NCI-H187 (cell line): ENCODE results near the gene CRTC2.

Source experiments
- DNase-seq, 2 experiments: peaks; one replicate each; lab custom pipeline; 2025; lab: John Stamatoyannopoulos, UW

CRTC2 gene

DNA sequence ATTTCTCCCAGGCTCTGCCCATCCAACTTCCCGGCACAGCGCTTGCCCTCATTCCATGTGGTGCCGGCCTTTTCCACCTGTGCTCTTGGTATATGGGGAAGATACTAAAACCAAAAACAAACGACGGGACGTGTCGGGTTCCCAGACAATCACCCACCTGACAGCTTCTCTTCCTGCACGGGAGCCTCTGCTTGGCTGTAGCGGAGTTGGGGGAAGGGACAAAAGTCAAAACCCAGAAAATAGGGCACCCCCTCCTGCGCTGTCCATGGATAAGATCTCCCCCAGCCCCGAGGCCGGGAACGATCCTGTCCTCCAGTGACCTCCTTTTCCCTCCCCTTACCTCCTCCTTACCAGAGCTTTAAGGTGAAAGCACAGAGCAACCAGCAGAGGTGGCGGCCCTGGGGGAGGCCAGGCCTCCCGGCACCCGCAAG lies 18.4 kb upstream of the CRTC2 start:
- no peak for DNase-seq

DNA sequence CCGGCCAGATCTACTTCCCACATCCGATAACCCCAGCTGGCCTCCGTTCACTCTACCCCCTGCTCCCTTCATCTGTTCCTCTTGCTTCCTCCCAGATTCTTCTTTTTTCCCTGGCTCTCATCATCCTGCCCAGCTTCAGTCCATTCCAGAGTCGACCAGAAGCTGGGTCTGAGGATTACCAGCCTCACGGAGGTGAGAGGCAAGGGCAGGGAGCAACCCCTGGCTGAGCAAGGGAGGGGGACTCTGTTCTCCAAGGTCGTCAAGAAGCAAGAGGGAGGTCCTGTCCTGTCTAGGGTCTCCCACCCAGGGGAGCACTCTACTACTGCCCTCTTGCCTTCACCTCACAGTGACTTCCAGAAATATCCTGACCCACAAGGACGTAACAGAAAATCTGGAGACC lies 15.1 kb upstream of the CRTC2 start:
- DNase-seq, result no peak

GRCh38 chr1:153973071-153973470 lies 14.7 kb upstream of the CRTC2 start:
- DNase-seq, result no peak

DNA sequence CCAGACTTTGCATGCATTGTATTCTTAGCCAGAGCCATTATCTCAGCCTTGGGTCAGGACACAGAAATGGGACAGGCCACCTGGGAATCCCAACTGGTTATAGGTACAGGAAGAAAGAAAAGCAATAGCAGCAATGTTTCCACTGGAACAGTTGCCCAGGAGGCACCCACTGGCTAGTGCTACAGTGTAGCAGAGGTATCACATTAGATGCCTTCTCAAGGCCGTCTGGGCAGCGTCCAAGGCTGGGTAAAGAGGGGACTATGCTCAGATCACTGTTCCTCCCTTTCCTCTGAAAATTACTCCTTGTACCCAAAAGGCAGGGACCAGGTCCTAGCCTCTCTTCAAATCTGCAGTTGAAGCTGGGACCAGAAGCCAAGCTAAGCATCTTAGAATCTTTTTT lies 11.9 kb upstream of the CRTC2 start:
- no peak for DNase-seq

GRCh38 chr1:153968972-153969371 lies 10.6 kb upstream of the CRTC2 start:
- DNase-seq, result no peak

DNA sequence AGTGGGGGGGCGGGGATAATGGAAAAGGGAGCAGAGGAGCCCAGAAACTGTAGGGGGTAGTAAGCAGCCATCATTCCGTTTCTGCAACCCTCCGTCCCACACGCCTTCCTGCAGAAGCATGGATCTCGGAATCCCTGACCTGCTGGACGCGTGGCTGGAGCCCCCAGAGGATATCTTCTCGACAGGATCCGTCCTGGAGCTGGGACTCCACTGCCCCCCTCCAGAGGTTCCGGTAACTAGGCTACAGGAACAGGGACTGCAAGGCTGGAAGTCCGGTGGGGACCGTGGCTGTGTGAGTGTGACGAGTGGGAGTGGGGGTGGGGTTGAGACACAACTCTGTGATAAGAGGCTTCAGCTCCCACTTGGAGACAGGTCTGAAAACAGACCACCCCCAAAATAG lies 10.0 kb upstream of the CRTC2 start:
- DNase-seq, result peak in 1 of 2 experiments; percentile 76

DNA sequence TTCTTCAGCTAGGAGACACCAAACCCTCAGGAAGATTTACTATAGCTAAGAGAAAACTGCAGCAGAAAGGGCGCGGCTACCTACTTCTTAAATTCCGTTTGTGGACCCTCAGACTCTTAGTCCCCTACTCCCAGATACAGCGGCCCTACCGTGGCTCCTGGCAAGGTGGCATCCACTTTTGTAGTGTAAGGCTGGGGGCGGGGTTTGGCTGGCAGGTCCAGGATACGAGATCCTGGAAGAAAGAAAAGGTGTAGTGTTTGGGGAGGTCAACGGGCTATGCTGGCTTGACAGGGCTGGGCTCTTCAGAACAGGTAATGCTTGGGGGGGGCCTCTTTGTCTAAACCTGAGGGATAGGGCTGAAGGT lies 9.6 kb upstream of the CRTC2 start:
- peak in 1 of 2 experiments; percentile 72 for DNase-seq

DNA sequence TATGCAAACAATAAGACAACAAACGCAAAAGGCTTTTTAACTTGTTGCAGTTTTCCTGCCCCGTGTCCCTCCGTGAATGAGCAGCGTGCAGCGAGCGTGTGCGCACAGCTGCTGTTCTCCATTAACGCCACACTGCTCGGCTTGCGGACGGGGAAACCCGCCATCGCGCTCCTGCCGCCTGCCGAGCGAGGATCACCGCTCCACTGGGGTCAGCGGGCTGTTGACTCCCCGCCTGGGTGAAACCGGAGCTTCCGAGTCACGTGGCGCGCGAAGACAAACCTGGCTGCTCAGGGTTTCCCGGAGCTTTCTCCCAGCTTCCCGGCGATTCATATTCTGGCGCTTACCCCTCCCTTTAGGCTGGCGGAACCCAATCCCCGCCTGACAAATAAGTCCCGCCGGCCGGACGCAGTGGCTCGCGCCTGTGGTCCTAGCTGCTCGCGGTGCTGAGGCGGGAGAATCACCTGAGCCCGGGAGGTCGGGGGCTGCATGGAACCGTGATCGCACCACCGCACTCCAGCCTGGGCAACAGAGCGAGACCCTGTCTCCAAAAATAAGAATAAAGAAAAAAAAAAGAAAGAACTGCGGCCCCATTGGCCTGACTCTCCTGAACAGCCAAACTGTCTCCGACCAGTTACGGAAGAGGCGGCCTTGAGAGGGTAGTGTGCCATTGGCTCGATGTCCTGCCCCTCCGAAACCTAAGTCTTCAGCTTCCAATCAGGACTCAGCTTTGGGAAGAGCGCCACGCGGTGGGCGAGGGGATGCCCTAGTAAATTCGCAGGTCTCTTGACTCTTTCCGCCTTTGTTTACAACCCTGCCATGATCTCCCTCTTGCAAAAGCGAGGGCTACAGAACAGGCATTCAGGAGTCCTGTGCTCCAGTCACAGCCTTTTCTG lies 8.9 kb upstream of the CRTC2 start, which contains the start of gene CREB3L4:
Gene CREB3L4, plus strand, starts transcription at position 796 of the 893 bp plus-strand sequence. CDS start 624 bp downstream, outside the sequence.
- DNase-seq, result peak; percentile 99

- no peak for DNase-seq
Measured at GRCh38 chr1:153963850-153964331, 5.5 kb upstream of the CRTC2 start.

DNA sequence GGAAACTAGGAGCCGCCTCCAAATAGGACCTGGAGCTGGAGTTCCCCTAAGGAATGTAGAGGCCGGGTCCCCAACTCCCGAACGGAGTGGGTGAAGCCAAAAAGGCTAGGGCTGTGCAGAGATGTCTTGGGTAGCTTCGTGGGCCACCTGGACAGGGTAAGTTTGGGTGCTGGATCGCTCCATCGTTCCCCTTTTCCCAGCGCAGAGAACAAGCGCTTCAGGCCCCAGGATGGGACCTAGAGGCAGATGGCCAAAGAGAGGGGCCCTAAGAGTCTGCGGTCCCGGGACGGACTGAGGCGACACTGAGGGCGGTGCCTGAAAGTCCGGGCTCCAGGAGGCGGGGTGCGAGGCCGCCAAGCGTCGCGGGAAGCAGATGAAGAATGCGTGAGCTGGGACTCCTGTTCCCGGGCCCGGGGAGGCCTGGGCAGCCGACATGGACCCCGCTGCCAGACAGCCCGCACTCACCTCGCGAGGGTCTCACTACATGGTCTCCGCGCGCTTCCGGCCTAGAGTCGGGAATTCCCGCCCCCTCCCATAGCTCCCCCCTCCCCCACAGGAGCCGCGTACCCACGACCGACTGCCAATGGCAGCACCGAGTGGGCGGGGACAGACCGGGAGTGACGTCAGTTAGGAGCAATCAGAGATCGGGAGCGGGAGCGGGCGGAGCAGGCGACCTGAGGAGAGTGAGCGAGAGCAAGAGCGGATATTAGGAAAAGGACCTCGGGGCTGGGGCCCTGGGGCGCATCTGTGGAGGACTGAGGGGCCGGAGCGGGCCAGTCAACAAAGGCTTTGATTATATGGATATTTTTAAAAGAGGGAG lies 4.8 kb upstream of the CRTC2 start, which contains the start of gene SLC39A1:
Gene SLC39A1, minus strand, starts transcription at position 508 of the 820 bp plus-strand sequence. CDS start 822 bp downstream, outside the sequence.
- peak; percentile 99 to 100 for DNase-seq

DNA sequence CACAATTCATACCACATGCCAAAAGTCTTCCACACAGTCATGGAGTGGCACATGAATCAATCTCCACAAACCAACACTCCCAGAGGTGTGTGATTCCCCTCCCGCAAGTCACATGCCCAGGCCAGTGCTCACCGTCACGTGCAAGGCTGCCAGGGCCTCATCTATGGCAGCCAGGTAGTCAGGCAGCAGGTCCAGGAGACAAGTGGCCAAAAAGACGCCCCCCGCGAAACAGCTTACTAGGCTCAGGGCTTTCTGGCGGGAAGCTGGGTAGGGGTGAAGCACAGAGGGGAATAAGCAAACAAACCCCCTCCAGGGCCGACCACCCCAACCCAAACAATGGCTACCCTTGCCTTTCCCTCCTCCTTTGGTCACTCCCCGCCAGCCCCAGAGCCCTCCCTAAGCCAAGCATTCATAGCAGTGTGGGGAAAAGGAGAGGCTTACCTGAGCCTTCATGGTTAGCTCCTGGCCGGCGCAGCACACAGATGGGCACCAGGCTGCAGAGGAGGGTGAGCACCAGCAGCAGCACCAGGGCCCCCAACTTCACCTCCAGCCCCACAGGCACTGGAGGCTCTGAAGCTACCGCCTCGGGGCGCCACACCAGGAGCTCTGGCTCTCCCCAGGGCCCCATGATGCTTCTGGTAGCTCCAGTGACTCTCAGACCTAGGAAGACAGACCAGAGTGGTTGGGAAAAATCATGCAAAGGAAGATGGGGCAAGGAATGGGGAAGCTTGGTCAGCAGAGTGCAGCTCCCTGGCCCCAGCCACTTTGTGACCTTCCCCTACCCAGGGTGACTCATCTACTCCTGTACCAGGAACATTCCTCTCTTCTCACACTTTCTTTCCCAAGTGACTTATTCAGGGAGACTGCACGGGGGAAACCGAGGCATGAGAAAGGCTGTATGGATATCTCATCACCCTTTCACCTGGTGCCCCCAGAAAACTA lies 3.9 kb upstream of the CRTC2 start:
- DNase-seq, result no peak

- no peak for DNase-seq
Measured at GRCh38 chr1:153961421-153961820, 3.0 kb upstream of the CRTC2 start.

GRCh38 chr1:153960206-153960605 lies 1.8 kb upstream of the CRTC2 start:
- DNase-seq, result no peak

DNA sequence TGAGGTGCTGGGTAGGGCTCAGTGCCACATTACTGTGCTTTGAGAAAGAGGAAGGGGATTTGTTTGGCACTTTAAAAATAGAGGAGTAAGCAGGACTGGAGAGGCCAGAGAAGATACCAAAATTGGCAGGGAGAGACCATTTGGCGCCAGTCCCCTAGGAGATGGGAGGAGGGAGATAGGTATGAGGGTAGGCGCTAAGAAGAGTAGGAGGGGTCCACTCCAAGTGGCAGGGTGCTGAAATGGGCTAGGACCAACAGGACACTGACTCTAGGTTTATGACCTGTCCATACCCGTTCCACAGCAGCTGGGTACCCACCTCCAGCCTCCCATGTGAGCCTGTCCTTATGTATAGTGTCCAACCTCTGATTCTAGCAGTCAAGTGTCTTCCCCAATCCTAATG lies 1.0 kb upstream of the CRTC2 start:
- DNase-seq, result no peak

GRCh38 chr1:153958961-153959260 lies 499 bp upstream of the CRTC2 start:
- DNase-seq, result no peak

- DNase-seq, result no peak
Measured at GRCh38 chr1:153957744-153958110, 685 bp downstream of the CRTC2 start.

DNA sequence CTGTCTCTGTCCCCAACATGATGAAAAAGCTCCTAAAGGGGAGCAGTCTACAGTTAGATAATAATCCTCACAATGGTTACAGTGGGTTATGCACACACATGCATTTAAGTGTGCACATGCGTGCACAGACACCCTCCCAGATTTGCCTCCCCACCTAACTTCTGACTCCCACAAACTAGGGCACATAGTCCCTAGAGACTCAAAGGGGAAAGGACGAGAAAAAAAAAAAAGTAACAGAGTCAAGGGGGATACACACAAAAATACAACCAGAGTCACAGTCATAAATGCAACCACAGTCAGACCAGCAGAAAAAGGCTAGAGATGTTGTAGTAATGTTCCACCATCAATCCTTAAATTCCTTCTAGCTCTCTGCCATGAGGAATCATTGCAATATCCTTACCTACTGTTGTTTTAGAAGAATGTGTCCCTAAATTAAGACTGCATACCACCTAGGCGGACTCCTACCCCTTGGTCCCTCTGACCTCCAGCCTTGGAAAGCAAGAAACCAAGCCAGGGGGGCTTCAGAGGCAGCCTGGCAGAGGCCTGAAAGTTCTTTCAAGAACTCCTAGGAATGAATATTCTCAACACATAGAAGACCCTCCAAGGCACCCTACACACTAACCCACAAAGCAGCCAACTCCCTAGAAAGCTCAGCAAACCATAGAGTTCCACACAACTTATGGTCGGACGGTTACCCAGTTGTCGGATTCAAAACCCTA lies 1.3 kb downstream of the CRTC2 start:
- DNase-seq, result no peak

DNA sequence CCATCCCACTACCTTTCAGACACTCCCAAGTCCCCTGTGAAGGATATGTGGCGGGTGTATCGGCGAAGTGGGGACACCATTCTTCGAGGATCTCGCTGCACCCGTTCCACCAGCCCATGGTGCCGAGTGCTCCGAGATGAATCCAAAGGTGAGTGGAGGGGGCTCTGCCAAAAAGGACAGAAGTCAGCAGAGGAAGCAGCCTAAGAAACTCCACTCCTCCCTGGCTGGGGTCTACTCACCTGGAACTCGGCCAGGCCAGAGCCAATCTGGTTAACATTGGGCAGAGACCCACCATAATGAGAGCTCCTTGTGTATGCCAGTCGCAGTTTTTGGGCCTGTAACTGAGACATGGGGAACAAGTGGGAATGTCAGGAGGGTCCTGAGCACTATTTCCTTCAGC lies 3.6 kb downstream of the CRTC2 start:
- DNase-seq, result no peak

DNA sequence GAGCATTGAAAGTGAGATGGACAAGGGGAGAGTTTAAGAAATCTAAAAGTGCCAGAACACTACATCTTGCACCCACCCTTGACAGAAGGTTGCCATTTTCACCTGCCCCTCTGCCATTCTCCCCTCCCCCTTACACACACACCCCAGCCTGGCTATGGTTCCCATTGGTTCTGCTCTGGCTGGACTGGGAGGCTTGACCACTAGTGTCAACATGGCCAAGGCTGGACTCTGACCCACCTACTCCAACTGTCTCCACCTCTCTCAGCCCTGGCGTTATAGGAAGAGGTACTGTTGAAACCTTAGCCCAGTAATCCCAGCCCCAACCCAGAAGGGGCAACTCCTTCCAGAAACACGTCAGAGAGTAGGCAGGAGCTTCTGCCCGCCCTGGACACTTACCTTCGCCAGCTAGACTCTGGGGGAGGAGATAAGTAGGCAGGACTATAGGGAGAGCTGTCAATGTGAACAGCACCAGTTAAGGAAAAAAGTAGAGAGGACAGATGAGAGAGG lies 4.5 kb downstream of the CRTC2 start:
- DNase-seq, result no peak

- DNase-seq, result no peak
Measured at GRCh38 chr1:153951801-153952200, 6.6 kb downstream of the CRTC2 start.

DNA sequence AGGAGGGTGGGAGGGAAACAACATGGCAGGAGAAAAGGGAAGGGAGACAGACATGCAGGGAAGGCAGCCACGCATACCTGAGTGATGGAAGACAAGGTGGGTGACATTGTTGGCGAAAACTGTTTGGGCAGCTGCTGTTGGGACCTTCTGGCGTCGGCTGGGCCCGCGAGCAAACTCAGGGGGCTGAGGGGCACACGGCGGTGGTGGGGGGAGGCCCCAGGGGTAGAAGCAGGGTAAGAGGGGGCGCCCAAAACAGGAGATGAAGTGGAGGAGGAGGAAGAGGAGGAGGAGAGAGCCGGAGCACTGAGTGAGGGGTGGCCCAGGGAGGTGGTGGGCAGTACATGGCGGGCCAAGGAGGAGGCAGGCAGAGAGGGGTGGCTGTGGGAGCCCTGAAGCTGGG lies 7.2 kb downstream of the CRTC2 start:
- DNase-seq, result no peak
